NCI-H774 (cell line): ENCODE data around the gene BBS9.

Experiments
- DNase-seq: peaks from one replicate; lab custom pipeline; 2025; lab: John Stamatoyannopoulos, UW

The BBS9 gene

GRCh38 chr7:33550363-33550762 is 421.0 kb downstream of the BBS9 start:
- no peak for DNase-seq

GRCh38 chr7:33550979-33551378 is 421.6 kb downstream of the BBS9 start:
- DNase-seq = no peak

GRCh38 chr7:33554046-33554445 is 424.7 kb downstream of the BBS9 start:
- no peak for DNase-seq

GRCh38 chr7:33554576-33554975 is 425.2 kb downstream of the BBS9 start:
- no peak for DNase-seq

GRCh38 chr7:33556472-33556871 is 427.1 kb downstream of the BBS9 start:
- DNase-seq = no peak

GRCh38 chr7:33558549-33559323 is 429.4 kb downstream of the BBS9 start:
- no peak for DNase-seq

- DNase-seq = no peak
Observed at GRCh38 chr7:33559324-33559710, 430.0 kb downstream of the BBS9 start.

GRCh38 chr7:33562996-33563395 is 433.6 kb downstream of the BBS9 start:
- DNase-seq = no peak

GRCh38 chr7:33563651-33564050 is 434.3 kb downstream of the BBS9 start:
- DNase-seq = no peak

- DNase-seq = no peak
Observed at GRCh38 chr7:33578166-33578565, 448.8 kb downstream of the BBS9 start.

GRCh38 chr7:33578881-33579672 is 449.7 kb downstream of the BBS9 start:
- DNase-seq = no peak

- DNase-seq = no peak
Observed at GRCh38 chr7:33579673-33579960, 450.3 kb downstream of the BBS9 start.

GRCh38 chr7:33581236-33581635 is 451.9 kb downstream of the BBS9 start:
- no peak for DNase-seq

- DNase-seq = no peak
Observed at GRCh38 chr7:33582104-33582503, 452.7 kb downstream of the BBS9 start.

- DNase-seq = no peak
Observed at GRCh38 chr7:33582533-33582932, 453.2 kb downstream of the BBS9 start.

- no peak for DNase-seq
Observed at GRCh38 chr7:33589911-33590310, 460.5 kb downstream of the BBS9 start.

GRCh38 chr7:33590916-33591315 is 461.6 kb downstream of the BBS9 start:
- DNase-seq = no peak

- no peak for DNase-seq
Observed at GRCh38 chr7:33591490-33591889, 462.1 kb downstream of the BBS9 start.

- DNase-seq = no peak
Observed at GRCh38 chr7:33592718-33593117, 463.4 kb downstream of the BBS9 start.

- no peak for DNase-seq
Observed at GRCh38 chr7:33593611-33594010, 464.2 kb downstream of the BBS9 start.

- no peak for DNase-seq
Observed at GRCh38 chr7:33596686-33597085, 467.3 kb downstream of the BBS9 start.

GRCh38 chr7:33597181-33597580 is 467.8 kb downstream of the BBS9 start:
- no peak for DNase-seq

GRCh38 chr7:33601101-33601500 is 471.7 kb downstream of the BBS9 start:
- no peak for DNase-seq

- DNase-seq = no peak
Observed at GRCh38 chr7:33601884-33602283, 472.5 kb downstream of the BBS9 start.
